ENCODE results near the gene EXOC4.

DNA sequence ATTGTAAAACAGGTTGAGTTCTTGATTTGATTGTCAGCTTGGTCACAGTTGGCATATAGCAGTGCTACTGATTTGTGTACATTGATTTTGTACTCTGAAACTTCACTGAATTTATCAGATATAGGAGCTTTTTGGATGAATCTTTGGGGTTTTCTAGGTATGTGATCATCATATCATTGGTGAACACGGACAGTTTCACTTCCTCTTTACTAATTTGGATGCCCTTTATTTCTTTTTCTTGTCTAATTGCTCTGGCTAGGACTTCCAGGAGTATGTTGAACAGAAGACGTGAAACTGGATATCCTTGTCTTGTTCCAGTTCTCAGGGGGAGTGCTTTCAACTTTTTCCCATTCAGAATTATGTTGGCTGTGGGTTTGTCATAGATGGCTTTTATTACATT is 86.9 kb downstream of the EXOC4 start:
- TF ChIP-seq SUZ12 (IDR thresholded peaks at IDR 0.05; ENCODE audit: extremely low read depth, insufficient read depth, insufficient read length) = no peak
- TF ChIP-seq YY1 (IDR thresholded peaks at IDR 0.05; ENCODE audit: insufficient read depth, insufficient read length) = no peak

All from NT2/D1 (cell line).